Osteocyte (in vitro differentiated cells): Measurements from ENCODE around the gene ANKRD44. TPM values are rescaled to one million over a fixed set of nuclear protein-coding genes. Genes with fewer than 3 reads are reported as not detected.

Experiments used
- DNase-seq: peaks from one replicate; pipeline ENCODE4 v3.0.0; 2021; ENCODE audit warnings: mixed read lengths; ENCODE audit not compliant: unreplicated experiment; ENCODE audit errors: extremely low spot score
- H3K27ac Mint-ChIP-seq: one replicate; pipeline ENCODE4 v1.8.0; 2021; ENCODE audit warnings: mild to moderate bottlenecking, mixed read lengths; ENCODE audit not compliant: unreplicated experiment
- H3K27me3 Mint-ChIP-seq: one replicate; pipeline ENCODE4 v1.8.0; 2021; ENCODE audit warnings: mixed read lengths; ENCODE audit not compliant: unreplicated experiment
- H3K36me3 Mint-ChIP-seq: one replicate; pipeline ENCODE4 v1.8.0; 2021; ENCODE audit warnings: mixed read lengths; ENCODE audit not compliant: unreplicated experiment
- H3K4me1 Mint-ChIP-seq: one replicate; pipeline ENCODE4 v1.8.0; 2021; ENCODE audit warnings: mixed read lengths; ENCODE audit not compliant: unreplicated experiment
- H3K4me3 Mint-ChIP-seq: one replicate; pipeline ENCODE4 v1.8.0; 2021; ENCODE audit warnings: mild to moderate bottlenecking, moderate library complexity, mixed read lengths; ENCODE audit not compliant: unreplicated experiment
- H3K9me3 Mint-ChIP-seq: one replicate; pipeline ENCODE4 v1.8.0; 2021; ENCODE audit warnings: mixed read lengths; ENCODE audit not compliant: unreplicated experiment
- total RNA-seq: library from RNA; stranded (reverse); gene quantifications from 2 replicates; pipeline ENCODE4 v1.2.1, GENCODE V29; 2021
- TF ChIP-seq, protein P1 (sequence below): fragments of 200-600 bp; sonication (generic); IDR thresholded peaks from 2 replicates; pipeline ENCODE4 v1.5.0; 2021; ENCODE audit warnings: antibody characterized with exemption, mild to moderate bottlenecking, moderate library complexity

ANKRD44 gene
- total RNA-seq, 1 donor from 2014 or later = 16.6 TPM

DNA sequence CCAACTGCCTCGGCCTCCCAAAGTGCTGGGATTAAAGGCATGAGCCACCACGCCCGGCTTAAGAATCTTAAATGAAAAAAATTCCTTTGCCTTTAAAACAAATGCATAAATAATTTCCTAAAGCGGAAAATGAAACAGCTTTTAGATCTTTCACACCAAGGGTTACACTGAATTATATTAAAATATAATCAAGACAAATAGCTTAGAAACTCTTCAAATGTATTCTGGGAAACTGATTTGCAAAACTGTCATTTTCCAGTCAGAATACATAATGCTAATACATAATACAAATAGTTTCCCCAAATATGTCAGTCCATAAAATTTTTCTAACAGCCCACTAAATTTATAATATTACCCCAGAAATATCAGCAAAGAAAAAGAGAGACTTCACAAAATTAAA lies 315.8 kb downstream of the ANKRD44 start:
- H3K27ac Mint-ChIP-seq = no peak overlapping the region
- TF ChIP-seq, protein P1, sequence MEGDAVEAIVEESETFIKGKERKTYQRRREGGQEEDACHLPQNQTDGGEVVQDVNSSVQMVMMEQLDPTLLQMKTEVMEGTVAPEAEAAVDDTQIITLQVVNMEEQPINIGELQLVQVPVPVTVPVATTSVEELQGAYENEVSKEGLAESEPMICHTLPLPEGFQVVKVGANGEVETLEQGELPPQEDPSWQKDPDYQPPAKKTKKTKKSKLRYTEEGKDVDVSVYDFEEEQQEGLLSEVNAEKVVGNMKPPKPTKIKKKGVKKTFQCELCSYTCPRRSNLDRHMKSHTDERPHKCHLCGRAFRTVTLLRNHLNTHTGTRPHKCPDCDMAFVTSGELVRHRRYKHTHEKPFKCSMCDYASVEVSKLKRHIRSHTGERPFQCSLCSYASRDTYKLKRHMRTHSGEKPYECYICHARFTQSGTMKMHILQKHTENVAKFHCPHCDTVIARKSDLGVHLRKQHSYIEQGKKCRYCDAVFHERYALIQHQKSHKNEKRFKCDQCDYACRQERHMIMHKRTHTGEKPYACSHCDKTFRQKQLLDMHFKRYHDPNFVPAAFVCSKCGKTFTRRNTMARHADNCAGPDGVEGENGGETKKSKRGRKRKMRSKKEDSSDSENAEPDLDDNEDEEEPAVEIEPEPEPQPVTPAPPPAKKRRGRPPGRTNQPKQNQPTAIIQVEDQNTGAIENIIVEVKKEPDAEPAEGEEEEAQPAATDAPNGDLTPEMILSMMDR = no peak
- peaks cover 13% of the 10 kb centered on the region for H3K36me3 Mint-ChIP-seq
- no peaks in the 10 kb centered on the region for H3K9me3 Mint-ChIP-seq
- DNase-seq = no peak
- H3K4me1 Mint-ChIP-seq = no peaks in the 10 kb centered on the region
- no peaks in the 10 kb centered on the region for H3K27me3 Mint-ChIP-seq
- H3K4me3 Mint-ChIP-seq = no peak overlapping the region

DNA sequence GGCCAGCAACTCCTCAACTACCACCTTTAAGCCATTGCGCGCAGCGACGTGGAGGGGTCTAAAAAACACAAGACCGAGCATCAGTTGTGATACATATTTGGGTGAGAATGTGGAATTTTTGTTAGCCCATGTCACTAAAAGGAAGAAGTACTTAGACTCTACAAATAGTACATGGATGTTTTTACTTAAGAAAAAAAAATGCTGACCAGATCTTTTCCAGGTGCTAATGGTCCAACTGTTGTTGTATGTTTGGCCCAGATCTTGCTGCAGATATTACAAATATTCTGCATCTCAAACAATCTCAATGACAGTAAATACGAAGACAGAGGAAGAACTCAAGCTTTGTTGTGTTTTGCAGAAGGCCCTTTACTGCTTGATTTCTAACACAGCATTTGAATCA lies 317.0 kb downstream of the ANKRD44 start:
- TF ChIP-seq, protein P1 = no peak
- H3K9me3 Mint-ChIP-seq = no peaks in the 10 kb centered on the region
- peaks cover 2% of the 10 kb centered on the region for H3K4me1 Mint-ChIP-seq
- H3K4me3 Mint-ChIP-seq = no peak overlapping the region
- peaks cover 13% of the 10 kb centered on the region for H3K36me3 Mint-ChIP-seq
- no peaks in the 10 kb centered on the region for H3K27me3 Mint-ChIP-seq
- no peak overlapping the region for H3K27ac Mint-ChIP-seq
- no peak for DNase-seq

DNA sequence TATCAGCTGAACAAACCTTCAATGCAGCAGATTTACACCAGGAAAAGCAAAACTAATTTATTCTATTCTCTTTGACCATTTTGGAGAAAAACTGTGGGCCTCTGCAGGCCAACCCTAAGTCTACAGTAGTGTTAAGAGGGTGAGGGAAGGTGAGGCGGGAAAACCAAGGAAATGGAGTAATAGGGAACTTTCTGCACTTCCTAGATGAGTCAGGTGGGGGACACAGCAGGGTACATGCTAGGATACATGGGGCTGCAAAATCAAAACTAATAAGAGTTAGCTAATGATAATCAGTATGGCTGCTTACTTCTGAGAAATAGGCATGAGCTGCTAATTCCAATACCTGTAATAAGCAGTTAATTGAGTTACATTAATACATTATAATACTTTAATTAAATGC lies 318.1 kb downstream of the ANKRD44 start:
- TF ChIP-seq, protein P1 = no peak
- Mint-ChIP-seq H3K4me1 (peaks cover 14% of the 10 kb centered on the region), H3K36me3 (peaks cover 8% of the 10 kb centered on the region), H3K4me3 (no peak overlapping the region), H3K9me3 (no peaks in the 10 kb centered on the region), H3K27ac (no peak overlapping the region), H3K27me3 (no peaks in the 10 kb centered on the region)
- DNase-seq = no peak

DNA sequence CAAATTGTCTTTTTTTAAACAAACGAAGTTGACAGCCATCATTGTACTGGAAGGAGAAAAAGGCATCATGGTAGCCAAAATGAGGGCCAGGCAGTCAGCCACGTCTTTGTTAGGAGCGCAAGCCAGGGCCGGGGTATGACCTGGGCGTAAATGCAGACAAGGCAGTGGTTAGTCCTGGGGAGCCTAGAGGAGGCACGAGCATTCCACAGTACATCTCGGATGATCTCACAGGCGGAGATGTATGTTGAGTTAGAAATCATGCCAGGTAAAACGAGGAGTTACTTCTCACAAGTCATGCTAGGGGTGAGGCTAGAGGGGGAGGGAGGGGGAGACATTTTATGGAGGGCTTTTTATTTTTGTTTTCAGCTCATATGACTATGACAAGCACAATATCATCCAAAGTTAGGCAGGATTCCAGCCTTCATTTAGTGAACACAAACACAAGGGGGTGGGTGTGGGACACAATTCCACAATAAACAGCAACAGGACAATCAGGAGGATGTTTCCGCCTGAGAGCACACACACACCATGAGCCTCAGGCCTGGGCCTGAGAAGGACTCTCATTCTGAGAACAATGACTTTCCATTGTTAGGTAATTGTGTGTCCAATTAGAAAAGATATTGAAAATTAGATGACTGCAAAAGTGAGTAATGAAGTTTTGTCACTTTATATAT lies 319.7 kb downstream of the ANKRD44 start:
- Mint-ChIP-seq H3K36me3 (peaks cover 8% of the 10 kb centered on the region), H3K9me3 (no peaks in the 10 kb centered on the region), H3K4me3 (no peak overlapping the region), H3K4me1 (peaks cover 22% of the 10 kb centered on the region), H3K27me3 (no peaks in the 10 kb centered on the region), H3K27ac (no peak overlapping the region)
- DNase-seq = no peak
- TF ChIP-seq, protein P1 = no peak

DNA sequence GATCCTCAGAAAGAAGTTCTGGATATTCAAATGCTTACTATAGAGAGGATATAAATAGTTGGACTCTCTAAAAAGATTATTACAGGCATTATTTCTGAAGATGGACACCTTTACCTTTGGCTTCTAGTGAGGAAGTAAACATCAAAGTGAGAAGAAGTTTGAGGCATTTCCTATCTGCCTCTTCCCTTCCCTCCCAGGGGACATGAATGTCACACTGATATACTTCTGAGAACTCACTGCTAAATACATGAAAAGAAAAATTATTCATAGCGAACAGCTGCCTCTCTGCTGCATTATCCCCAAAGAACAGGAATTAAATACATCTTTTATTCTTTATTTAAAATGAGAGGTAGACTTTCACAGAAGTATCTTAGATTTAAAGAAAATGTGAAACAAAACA lies 320.5 kb downstream of the ANKRD44 start:
- Mint-ChIP-seq H3K27me3 (no peaks in the 10 kb centered on the region), H3K27ac (no peak overlapping the region), H3K36me3 (peaks cover 8% of the 10 kb centered on the region), H3K4me3 (no peak overlapping the region), H3K4me1 (peaks cover 22% of the 10 kb centered on the region), H3K9me3 (peaks cover 3% of the 10 kb centered on the region)
- DNase-seq = no peak
- TF ChIP-seq, protein P1 = no peak
